C4-2B (cell line): ENCODE results near the gene KLHL26.

Experiments used
- ZFX ChIP-seq: fragments of 450-650 bp; IDR thresholded peaks from 2 replicates; pipeline ENCODE4 v1.6.1; 2017
- TF ChIP-seq, protein P1 (sequence below): fragments of 450-650 bp; conservative IDR thresholded peaks from 2 replicates; pipeline ENCODE4 v1.5.1; 2017; ENCODE audit warnings: mild to moderate bottlenecking

DNA sequence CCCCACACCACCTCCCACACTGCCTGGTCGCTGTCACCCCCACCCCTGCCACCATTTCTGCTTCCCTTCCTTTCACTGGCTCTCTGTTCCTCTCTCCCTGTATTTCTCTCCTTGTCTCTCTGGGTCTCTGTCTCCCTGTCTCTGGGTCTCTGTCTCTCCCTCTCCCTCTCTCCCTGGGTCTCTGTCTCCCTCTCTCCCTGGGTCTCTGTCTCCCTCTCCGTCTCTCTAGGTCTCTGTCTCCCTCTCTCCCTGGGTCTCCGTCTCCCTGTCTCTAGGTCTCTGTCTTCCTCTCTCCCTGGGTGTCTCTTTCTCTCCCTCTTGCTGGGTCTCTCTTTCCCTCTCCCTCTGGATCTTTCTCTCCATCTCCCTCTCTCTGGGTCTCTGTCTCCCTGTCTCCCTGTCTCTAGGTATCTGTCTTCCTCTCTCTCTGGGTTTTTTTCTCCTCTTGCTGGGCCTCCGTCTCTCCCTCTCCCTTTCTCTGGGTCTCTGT lies 21.6 kb downstream of the KLHL26 start:
- TF ChIP-seq, protein P1, sequence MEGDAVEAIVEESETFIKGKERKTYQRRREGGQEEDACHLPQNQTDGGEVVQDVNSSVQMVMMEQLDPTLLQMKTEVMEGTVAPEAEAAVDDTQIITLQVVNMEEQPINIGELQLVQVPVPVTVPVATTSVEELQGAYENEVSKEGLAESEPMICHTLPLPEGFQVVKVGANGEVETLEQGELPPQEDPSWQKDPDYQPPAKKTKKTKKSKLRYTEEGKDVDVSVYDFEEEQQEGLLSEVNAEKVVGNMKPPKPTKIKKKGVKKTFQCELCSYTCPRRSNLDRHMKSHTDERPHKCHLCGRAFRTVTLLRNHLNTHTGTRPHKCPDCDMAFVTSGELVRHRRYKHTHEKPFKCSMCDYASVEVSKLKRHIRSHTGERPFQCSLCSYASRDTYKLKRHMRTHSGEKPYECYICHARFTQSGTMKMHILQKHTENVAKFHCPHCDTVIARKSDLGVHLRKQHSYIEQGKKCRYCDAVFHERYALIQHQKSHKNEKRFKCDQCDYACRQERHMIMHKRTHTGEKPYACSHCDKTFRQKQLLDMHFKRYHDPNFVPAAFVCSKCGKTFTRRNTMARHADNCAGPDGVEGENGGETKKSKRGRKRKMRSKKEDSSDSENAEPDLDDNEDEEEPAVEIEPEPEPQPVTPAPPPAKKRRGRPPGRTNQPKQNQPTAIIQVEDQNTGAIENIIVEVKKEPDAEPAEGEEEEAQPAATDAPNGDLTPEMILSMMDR: no peak
- TF ChIP-seq ZFX: no peak
